ENCODE measurements around the gene IL10RA.
"Not testable (repeated sequence)": the region's sequence is repeated elsewhere in the genome, so short reads cannot be mapped to it uniquely, and the experiment has no call there.

IL10RA gene

GRCh38 chr11:117966908-117967307 lies 19.3 kb upstream of the IL10RA start:
- no peak for DNase-seq

DNA sequence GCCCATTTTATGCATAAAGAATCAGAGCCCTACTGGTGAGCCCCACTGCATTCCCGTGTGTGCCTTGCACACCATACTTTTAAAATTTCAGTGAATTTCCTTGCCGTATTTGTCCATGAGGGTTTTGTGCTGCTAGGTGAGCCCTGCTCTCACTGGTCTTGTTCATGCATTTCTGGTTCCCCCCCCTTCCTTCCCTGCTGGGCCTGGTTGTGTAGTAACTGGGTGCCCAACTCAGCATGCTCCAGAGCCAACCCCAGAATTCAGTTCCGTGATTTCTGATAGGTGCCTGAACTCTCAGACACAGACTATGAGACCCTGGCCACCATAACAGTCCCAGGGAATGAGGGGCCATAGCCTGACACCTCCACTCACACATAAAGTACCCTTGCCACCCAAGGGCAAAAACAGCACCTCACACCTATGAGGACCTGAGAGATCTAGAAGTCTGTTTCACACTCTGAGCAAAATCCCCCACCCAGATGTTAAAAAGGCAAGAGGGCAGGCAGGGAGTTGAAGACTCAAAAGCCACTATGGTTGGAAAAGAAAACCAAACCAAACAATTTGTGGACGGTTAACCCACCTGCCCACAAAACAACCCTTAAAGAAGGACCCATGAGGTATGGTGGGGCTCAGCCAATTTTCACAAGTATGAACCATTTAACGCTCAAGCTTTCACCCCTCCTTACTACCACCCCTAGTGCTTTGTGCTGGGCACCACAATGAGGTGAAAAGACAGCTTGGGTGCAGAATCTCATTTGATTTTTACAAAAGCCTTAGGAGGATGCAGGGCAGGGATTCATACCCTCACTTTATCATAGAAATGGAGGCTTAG lies 16.8 kb upstream of the IL10RA start:
- DNase-seq, result no peak

GRCh38 chr11:117970400-117971024 lies 15.7 kb upstream of the IL10RA start:
- peak; percentile 49 for DNase-seq

DNA sequence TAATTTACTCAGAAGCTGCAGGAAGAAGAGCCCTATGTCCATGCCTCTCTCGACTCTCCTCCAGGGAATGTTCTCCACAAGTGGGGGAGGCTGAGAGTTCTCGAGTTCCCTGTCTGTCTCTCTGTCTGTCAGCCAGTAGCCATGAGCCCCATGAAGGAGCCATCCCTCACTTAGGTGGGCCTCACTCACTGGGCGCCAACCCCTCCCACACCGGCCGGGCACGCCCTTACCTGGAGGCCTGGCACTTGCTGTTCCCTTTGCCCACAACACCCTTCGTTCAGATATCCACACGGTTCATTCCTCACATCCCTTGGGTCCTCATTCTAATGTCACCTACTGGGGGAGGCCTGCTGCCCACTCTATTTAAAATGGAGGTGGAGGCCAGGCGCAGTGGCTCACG lies 14.2 kb upstream of the IL10RA start:
- DNase-seq, result no peak

- DNase-seq, result no peak
These were observed 13.3 kb upstream of the IL10RA start for GRCh38 chr11:117972629-117973502.

GRCh38 chr11:117973503-117973860 lies 12.7 kb upstream of the IL10RA start:
- no peak for DNase-seq

GRCh38 chr11:117976445-117976844 lies 9.7 kb upstream of the IL10RA start:
- no peak for DNase-seq

DNA sequence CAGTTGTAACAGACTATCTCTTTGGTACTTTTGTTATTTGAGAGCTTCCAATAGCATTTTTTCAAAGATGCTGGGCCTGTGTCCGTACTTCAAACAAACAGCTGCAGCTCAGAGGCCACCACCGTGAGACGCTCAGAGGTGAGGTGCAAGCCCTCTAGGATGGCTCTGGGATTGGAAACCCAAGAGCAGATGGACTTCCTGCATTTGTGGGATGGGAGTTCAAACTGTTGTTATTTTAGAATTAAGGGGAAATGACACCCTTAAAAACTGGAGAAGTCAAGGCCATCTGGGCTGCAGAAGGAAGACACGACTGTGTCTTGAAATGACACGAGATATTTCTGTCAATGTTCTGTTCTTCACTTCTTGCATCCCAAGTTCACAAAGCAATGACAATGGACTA lies 9.2 kb upstream of the IL10RA start:
- no peak for DNase-seq

DNA sequence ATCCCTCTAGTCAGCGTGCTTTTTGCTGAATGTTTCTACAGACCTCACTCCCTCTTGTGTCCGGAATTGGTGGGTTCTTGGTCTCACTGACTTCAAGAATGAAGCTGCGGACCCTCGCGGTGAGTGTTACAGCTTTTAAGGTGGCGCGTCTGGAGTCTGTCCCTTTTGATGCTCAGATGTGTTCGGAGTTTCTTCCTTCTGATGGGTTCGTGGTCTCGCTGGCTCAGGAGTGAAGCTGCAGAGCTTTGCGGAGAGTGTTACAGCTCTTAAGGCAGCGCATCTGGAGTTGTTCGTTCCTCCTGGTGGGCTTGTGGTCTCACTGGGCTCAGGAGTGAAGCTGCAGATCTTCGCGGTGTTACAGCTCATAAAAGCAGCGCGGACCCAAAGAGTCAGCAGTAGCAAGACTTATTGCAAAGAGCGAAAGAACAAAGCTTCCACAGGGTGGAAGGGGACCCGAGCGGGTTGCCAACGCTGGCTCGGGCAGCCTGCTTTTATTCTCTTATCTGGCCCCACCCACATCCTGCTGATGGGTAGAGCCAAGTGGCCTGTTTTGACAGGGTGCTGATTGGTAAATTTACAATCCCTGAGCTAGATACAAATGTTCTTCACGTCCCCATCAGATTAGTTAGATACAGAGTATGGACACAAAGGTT lies 8.5 kb upstream of the IL10RA start:
- DNase-seq, result not testable (repeated sequence)

- DNase-seq, result not testable (repeated sequence)
These were observed 7.8 kb upstream of the IL10RA start for GRCh38 chr11:117978291-117978910.

DNA sequence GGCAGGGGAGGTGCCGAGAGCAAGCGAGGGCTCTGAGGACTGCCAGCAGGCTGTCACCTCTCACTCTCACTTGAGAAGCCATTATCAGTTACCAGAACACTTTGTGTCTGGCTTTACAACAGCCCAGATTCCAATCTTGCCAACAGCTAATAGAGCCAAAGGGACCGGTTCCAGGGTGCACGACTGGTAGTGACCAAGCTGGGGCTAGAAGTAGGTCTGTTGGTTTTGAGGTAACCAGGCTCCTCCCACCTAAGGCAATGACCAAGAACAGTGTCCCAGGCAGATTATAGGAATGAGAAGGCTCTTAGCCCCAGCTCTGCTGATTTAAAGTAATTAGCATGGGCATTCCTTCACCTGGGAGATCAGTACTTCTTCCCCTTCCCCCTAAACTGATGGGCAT lies 7.2 kb upstream of the IL10RA start:
- no peak for DNase-seq

GRCh38 chr11:117979481-117980211 lies 6.5 kb upstream of the IL10RA start:
- no peak for DNase-seq

DNA sequence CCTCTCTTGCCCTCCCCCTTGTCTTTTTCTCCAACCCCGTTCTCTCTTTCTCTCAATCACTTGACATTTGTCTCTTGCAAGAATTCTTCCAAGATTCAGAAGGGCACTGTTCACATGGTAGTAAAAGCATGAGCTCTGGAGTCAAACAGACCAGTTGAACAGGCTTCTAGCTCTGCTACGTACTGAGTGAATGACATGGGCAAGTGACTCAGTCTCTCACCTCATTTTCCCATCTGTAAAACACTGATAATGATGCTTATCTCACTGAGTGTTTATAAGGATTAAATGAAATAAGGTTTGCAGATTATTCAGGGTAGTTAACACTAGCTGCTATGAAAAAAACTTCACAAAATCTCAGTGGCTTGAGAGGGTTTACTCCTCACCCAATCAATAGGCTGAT lies 5.9 kb upstream of the IL10RA start:
- no peak for DNase-seq

GRCh38 chr11:117980720-117981119 lies 5.5 kb upstream of the IL10RA start:
- DNase-seq, result no peak

DNA sequence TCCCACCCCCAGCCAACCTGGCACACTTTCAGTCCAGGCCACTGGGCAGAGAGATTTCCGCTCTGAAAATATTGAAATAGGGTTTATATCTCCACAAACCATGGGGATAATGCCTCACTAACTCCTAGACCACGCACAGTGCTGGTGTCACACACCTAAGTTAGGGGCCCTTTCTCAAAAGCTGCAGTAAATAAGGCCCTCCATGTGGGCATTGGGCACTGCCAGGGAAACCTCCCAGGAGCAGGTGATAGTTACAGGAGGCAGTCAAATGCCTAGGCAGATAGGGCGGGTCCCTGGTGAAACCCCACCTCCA lies 3.1 kb upstream of the IL10RA start:
- no peak for DNase-seq

- no peak for DNase-seq
These were observed 1.7 kb upstream of the IL10RA start for GRCh38 chr11:117984476-117984875.

DNA sequence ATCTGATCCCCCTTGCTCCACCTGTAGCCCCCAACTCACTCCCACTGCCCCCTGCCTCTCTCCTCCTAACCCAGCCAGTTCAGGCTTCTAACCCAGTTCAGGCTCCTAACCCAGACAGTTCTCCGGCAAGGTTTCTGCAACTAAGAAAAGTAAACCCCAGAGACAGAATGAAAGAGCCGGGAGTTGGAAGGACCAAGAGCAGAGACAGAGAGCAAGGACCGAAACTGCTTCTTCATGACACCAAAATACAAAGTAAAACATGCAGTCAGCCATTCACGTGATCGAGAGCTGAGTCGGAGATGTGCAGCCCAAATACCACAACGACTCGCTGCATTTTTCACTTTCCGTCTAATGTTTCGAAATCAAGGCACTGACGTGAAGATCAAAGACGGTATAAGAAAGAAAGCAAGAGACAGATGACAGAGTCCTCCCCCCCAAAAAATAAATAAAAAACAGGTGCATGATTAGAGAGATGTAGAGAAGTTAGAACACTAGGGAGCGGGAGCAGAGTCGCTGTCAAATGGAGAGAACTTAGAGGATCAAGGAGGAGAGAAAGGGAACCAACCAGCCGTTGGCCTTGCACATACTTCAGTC lies 884 bp downstream of the IL10RA start:
- DNase-seq, result peak; percentile 27

DNA sequence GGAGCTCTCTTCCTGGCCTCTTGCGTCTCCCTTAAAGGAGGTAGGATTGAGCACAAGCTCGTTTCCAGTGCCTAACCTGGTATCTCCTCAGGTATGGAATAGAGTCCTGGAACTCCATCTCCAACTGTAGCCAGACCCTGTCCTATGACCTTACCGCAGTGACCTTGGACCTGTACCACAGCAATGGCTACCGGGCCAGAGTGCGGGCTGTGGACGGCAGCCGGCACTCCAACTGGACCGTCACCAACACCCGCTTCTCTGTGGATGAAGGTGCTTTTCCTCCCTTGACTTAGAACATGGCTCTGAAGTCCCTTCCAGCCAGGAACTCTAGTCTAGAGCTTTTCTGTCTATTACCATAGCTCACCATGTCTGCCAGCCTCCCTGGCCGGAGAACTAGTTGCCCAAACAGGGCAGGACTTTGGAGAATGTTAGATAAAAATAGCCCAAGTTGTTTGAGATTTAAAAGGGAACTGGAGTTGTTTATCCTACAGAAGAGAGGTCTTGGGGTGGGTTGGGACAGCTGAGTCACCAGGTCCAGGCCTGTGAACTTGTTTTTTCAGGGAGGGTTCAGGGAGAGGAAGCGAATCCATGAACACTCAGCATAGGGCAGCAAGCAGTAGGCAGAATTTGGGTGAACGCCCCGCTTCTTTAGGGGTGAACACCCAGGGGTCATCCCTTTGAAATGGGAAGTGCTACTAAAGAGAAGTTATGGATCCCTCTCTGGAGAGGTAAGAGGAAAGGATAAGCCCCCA lies 3.3 kb downstream of the IL10RA start:
- no peak for DNase-seq

GRCh38 chr11:117992136-117992535 lies 5.9 kb downstream of the IL10RA start:
- no peak for DNase-seq

- DNase-seq, result no peak
These were observed 6.4 kb downstream of the IL10RA start for GRCh38 chr11:117992620-117993019.

Data from NCI-H226 (cell line).